GM12878 (cell line): ENCODE results near the gene CAMTA1. TPM values are rescaled to one million over a fixed set of nuclear protein-coding genes. Genes with fewer than 3 reads are reported as not detected.

ENCODE experiments used
- ATAC-seq: fragments of 200-7000 bp; cut with Tn5 transposase; 3 replicates; pipeline ENCODE4 v1.9.1; 2020; ENCODE audit warnings: mild to moderate bottlenecking, moderate library complexity
- BruUV-seq: library from RNA; stranded (reverse); fragments of 400-500 nt; replicated peaks from 2 replicates; lab custom pipeline; 2021; lab: Mats Ljungman, UMichigan
- CTCF ChIA-PET: fragments of 300-600 bp; sonication (Branson Sonifier 250); formaldehyde crosslinking; extraction: SDS; loops from one replicate; lab custom pipeline; 2021; ENCODE audit warnings: inconsistent platforms; lab: Yijun Ruan, JAX
- POLR2A ChIA-PET: fragments of 350-600 bp; formaldehyde crosslinking; extraction: SDS; loops from one replicate; lab custom pipeline; 2021; ENCODE audit warnings: inconsistent platforms; lab: Charles Lee
- RAD21 ChIA-PET: fragments of 300-600 bp; sonication (Branson Sonifier 250); formaldehyde crosslinking; loops from one replicate; lab custom pipeline; 2023; ENCODE audit warnings: antibody characterized with exemption; ENCODE audit not compliant: unreplicated experiment; lab: Charles Lee
- SMC1A ChIA-PET: fragments of 300-600 bp; sonication (Branson Sonifier 250); formaldehyde crosslinking; loops from one replicate; lab custom pipeline; 2023; ENCODE audit not compliant: unreplicated experiment, uncharacterized antibody; lab: Charles Lee
- DNase-seq: peaks from one replicate; pipeline ENCODE4 v3.0.0-alpha.2; 2011; ENCODE audit warnings: low read depth, low spot score
- FAIRE-seq: peaks from 3 replicates; lab custom pipeline; 2011; peaks lifted over from hg19 to GRCh38; lab: Jason Lieb, UNC
- H2AFZ ChIP-seq: 2 replicates; pipeline ENCODE4 v1.6.0; 2011; ENCODE audit warnings: low read depth, low read length, control low read depth; ENCODE audit not compliant: control insufficient read depth
- H3K27ac ChIP-seq: 2 replicates; pipeline ENCODE4 v1.5.1; 2011; ENCODE audit warnings: control low read depth; ENCODE audit not compliant: control insufficient read depth, insufficient read depth
- H3K27me3 ChIP-seq, 2 experiments: replicated peaks in 1 of 2; 2 replicates each; pipeline versions ENCODE4 v1.6.0 to v1.6.1; 2011; ENCODE audit warnings: low read length in 1 of 2; ENCODE audit not compliant: control insufficient read depth in 2 of 2, insufficient read depth in 2 of 2
- H3K36me3 ChIP-seq, 2 experiments: 2 replicates each; pipeline ENCODE4 v1.5.1; 2011; ENCODE audit warnings: low read length in 1 of 2; ENCODE audit not compliant: control insufficient read depth in 2 of 2, insufficient read depth in 2 of 2
- H3K4me1 ChIP-seq: 2 replicates; pipeline ENCODE4 v1.6.1; 2011; ENCODE audit warnings: mild to moderate bottlenecking, low read length, moderate library complexity, mixed read lengths; ENCODE audit not compliant: control insufficient read depth, insufficient read depth
- H3K4me2 ChIP-seq: 2 replicates; pipeline ENCODE4 v1.6.0; 2011; ENCODE audit warnings: control low read depth; ENCODE audit not compliant: control insufficient read depth, insufficient read depth
- H3K4me3 ChIP-seq: fragments of 200-600 bp; sonication (generic); 2 replicates; pipeline ENCODE4 v1.5.1; 2016
- H3K79me2 ChIP-seq: 2 replicates; pipeline ENCODE4 v1.6.0; 2011; ENCODE audit warnings: low read length; ENCODE audit not compliant: control insufficient read depth, insufficient read depth
- H3K9ac ChIP-seq: 2 replicates; pipeline ENCODE4 v1.8.0; 2011; ENCODE audit warnings: low read length, control low read depth, mixed read lengths; ENCODE audit not compliant: control insufficient read depth, insufficient read depth
- H3K9me3 ChIP-seq: replicated peaks from 3 replicates; pipeline ENCODE4 v1.5.1; 2011; ENCODE audit warnings: mild to moderate bottlenecking, low read length; ENCODE audit not compliant: control insufficient read depth, insufficient read depth
- H4K20me1 ChIP-seq: 2 replicates; pipeline ENCODE4 v1.6.0; 2011; ENCODE audit not compliant: control insufficient read depth, insufficient read depth
- ATF2 ChIP-seq: IDR thresholded peaks from 2 replicates; pipeline ENCODE4 v1.6.1; 2012; ENCODE audit warnings: low read length, inconsistent platforms
- RFX5 ChIP-seq: IDR thresholded peaks from 2 replicates; pipeline ENCODE4 v1.6.1; 2011; ENCODE audit warnings: low read depth, low read length, improper control_type of control experiment
- WGBS: methylation state at CpG from one replicate; pipeline ENCODE4 v1.1.6; 2016; ENCODE audit warnings: low lambda C conversion rate; ENCODE audit not compliant: insufficient replicate concordance, insufficient coverage; ENCODE audit errors: missing lambda C conversion rate; 5-methylcytosine and 5-hydroxymethylcytosine counted together
- in situ Hi-C: fragments of 300-500 bp; cut with MboI; formaldehyde crosslinking; loops from 9 replicates; pipeline ENCODE4 v1.14.3; 2018; ENCODE audit warnings: mixed read lengths
- intact Hi-C: fragments of 100-400 bp; cut with micrococcal nuclease; formaldehyde crosslinking; loops from one replicate; pipeline ENCODE4 v1.14.2; 2022; ENCODE audit not compliant: unreplicated experiment
- polyA plus RNA-seq, 11 experiments: library from polyadenylated mRNA; depleted of rRNA in 4 of 11; unstranded in 6 of 11; stranded (reverse) in 5 of 11; fragments of >200 nt; fragmentation: Nextera tagmentation in 4 of 11; fragmentation: Illumina TruSeq in 1 of 11; extraction: Ambion mirVana in 4 of 11; extraction: Trizol in 1 of 11; gene quantifications; 1 replicate in 1 of 11; 2 replicates in 10 of 11; pipeline versions ENCODE4 v1.2.1 to v1.2.3, GENCODE V29; 2011 to 2016; ENCODE audit warnings: inconsistent platforms in 2 of 11, missing spikeins in 2 of 11, low read depth in 1 of 11
- total RNA-seq, 4 experiments: library from RNA; depleted of rRNA in 3 of 4; stranded (reverse); fragments of >200 nt in 3 of 4; fragmentation: Illumina TruSeq in 1 of 4; extraction: Trizol in 1 of 4; gene quantifications; 2 replicates each; pipeline versions ENCODE4 v1.2.1 to v1.2.3, GENCODE V29; 2013 to 2021
- TF ChIP-seq, protein P1 (sequence below), 3 experiments: IDR thresholded peaks in 2 of 3; conservative IDR thresholded peaks in 1 of 3; 2 replicates each; pipeline ENCODE4 v1.5.1; 2011; ENCODE audit warnings: low read depth in 3 of 3, low read length in 3 of 3, mild to moderate bottlenecking in 3 of 3, control low read depth in 2 of 3, moderate library complexity in 2 of 3, inconsistent platforms in 1 of 3, mixed read lengths in 1 of 3; ENCODE audit not compliant: control insufficient read depth in 2 of 3, insufficient read depth in 1 of 3; ENCODE audit errors: extremely low read depth in 1 of 3

CAMTA1 gene
- total and polyA plus RNA-seq, 10 of the 15 experiments (the other 5 are each of a cell fraction or from before 2014, with no cell fraction given): 37.7 to 148 (median 76.4) TPM

DNA sequence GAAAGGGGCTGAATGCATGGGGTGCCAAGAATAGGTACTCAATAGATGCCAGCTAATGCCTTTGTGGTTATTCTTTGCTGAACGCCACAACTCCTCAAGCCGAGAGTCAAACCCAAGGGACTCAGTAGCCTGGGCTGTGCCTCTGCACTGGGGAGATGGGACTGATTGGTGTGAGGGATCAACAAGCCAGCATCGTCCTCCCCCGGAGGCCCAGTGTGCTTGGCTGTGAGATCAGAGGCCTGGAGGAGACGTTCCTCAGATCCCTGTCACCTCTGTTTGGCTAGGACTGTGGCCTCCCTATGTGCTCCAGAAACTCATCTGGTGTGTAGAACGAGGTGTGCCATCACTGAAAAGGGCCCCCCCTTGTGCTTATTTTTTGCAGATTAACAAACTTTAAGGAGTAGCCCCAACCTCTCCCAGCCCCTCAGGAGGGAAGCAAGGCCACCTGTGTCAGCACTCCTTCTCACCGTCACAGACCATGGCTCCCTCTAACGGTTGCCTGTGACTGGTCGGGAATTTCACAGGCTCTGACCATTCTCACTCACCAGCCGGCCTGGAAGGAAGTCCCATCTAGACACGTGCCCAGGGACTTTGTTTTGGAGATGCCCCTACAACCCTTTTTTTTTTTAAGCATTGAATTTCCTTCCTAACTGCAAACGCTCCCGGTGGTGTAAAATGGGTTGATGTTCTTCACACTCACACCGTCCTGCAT is 791.8 kb downstream of the CAMTA1 start:
- Histone ChIP-seq H2AFZ (no peak overlapping the region), H3K27ac (no peak overlapping the region), H3K27me3 (no peaks in the 10 kb centered on the region), H3K4me1 (no peaks in the 10 kb centered on the region), H3K4me3 (no peak overlapping the region), H3K9ac (no peak overlapping the region), H3K4me2 (no peak overlapping the region), H3K36me3 (no peaks in the 10 kb centered on the region), H3K79me2 (no peaks in the 10 kb centered on the region), H3K9me3 (no peaks in the 10 kb centered on the region), H4K20me1 (no peaks in the 10 kb centered on the region)
- ATAC-seq: no peak
- ChIA-PET RAD21 (no interaction called here), POLR2A (no interaction called here), SMC1A (no interaction called here), CTCF (no interaction called here)
- FAIRE-seq: no peak
- BruUV-seq: no TSS peak
- TF ChIP-seq RFX5: no peak
- TF ChIP-seq, protein P1, sequence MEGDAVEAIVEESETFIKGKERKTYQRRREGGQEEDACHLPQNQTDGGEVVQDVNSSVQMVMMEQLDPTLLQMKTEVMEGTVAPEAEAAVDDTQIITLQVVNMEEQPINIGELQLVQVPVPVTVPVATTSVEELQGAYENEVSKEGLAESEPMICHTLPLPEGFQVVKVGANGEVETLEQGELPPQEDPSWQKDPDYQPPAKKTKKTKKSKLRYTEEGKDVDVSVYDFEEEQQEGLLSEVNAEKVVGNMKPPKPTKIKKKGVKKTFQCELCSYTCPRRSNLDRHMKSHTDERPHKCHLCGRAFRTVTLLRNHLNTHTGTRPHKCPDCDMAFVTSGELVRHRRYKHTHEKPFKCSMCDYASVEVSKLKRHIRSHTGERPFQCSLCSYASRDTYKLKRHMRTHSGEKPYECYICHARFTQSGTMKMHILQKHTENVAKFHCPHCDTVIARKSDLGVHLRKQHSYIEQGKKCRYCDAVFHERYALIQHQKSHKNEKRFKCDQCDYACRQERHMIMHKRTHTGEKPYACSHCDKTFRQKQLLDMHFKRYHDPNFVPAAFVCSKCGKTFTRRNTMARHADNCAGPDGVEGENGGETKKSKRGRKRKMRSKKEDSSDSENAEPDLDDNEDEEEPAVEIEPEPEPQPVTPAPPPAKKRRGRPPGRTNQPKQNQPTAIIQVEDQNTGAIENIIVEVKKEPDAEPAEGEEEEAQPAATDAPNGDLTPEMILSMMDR (IDR thresholded peaks at IDR 0.05 in 2 of 3, conservative IDR thresholded peaks at IDR 0.05 in 1 of 3; ENCODE audit: control insufficient read depth in 2 of 3, extremely low read depth in 1 of 3, insufficient read depth in 1 of 3, low read depth in 3 of 3, low read length in 3 of 3): peak in 1 of 3 experiments; percentile 22; a peak in 2 of 6 replicates
- 17% methylated on average over 14 of the region's 14 CpGs for WGBS
- no peak for DNase-seq
- intact Hi-C loops: no loop called here
- in situ Hi-C loops: no loop called here

DNA sequence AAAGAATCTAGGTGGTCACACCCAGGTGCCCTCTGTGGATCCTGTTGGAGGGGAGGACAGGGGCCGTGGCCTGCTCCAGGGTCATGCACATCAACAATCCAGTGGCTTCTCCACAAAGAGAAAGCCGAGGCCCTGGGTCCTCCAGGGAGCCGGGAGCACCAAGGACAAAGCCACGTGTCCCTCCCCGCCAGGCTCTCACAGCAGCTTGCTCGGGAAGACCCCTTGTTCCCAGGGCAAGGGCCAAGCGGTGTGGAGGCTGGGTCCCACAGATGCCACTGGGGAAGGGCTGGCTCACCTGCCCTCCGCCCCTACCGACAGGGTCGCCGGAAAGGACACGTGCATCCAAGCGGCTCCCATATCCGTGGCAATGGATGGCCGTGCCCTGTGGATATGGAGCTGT is 793.0 kb downstream of the CAMTA1 start:
- in situ Hi-C loops (no loop called here), intact Hi-C loops (no loop called here)
- no TSS peak for BruUV-seq
- ATAC-seq (no peak), FAIRE-seq (no peak), DNase-seq (no peak)
- Histone ChIP-seq H2AFZ (no peak overlapping the region), H3K9me3 (no peaks in the 10 kb centered on the region), H3K9ac (no peak overlapping the region), H3K36me3 (no peaks in the 10 kb centered on the region), H4K20me1 (no peaks in the 10 kb centered on the region), H3K4me2 (no peak overlapping the region), H3K4me1 (no peaks in the 10 kb centered on the region), H3K27ac (no peak overlapping the region), H3K27me3 (no peaks in the 10 kb centered on the region), H3K4me3 (no peak overlapping the region), H3K79me2 (no peaks in the 10 kb centered on the region)
- ChIA-PET POLR2A (no interaction called here), RAD21 (no interaction called here), SMC1A (no interaction called here), CTCF (no interaction called here)
- WGBS: 21% methylated on average over 15 of the region's 15 CpGs
- TF ChIP-seq ATF2: no peak
